Muscle of leg (tissue), 11 donors: ENCODE data around the gene FMNL2. TPM values are rescaled to one million over a fixed set of nuclear protein-coding genes. Genes with fewer than 3 reads are reported as not detected.
A peak's percentile ranks its signal among the peaks of the same experiment; 100 is the strongest.

Experiments
- DNase-seq: peaks from one replicate; pipeline ENCODE4 v3.0.0; 2013
- H3K27ac ChIP-seq: one replicate; pipeline ENCODE4 v1.5.1; 2013; ENCODE audit warnings: mild to moderate bottlenecking, low read length, control low read depth
- H3K27me3 ChIP-seq: one replicate; pipeline ENCODE4 v1.6.1; 2013; ENCODE audit warnings: low read length; ENCODE audit not compliant: control insufficient read depth, insufficient read depth
- H3K36me3 ChIP-seq: one replicate; pipeline ENCODE4 v1.6.1; 2013; ENCODE audit warnings: low read length; ENCODE audit not compliant: control insufficient read depth, insufficient read depth
- H3K4me1 ChIP-seq: one replicate; pipeline ENCODE4 v1.6.1; 2013; ENCODE audit warnings: low read length; ENCODE audit not compliant: control insufficient read depth, insufficient read depth
- H3K4me3 ChIP-seq: one replicate; pipeline ENCODE4 v1.5.1; 2013; ENCODE audit warnings: low read length, control low read depth
- H3K9me3 ChIP-seq: replicated peaks from 2 replicates; pipeline ENCODE4 v1.6.1; 2013; ENCODE audit warnings: low read depth, low read length; ENCODE audit not compliant: control insufficient read depth
- WGBS: methylation state at CpG from one replicate; pipeline ENCODE4 v1.1.5; 2013; ENCODE audit warnings: missing lambda C conversion rate; ENCODE audit not compliant: insufficient coverage; 5-methylcytosine and 5-hydroxymethylcytosine counted together
- polyA plus RNA-seq, 8 donors: library from polyadenylated mRNA; unstranded; fragments of 120-200 nt; gene quantifications; one replicate each; pipeline versions ENCODE4 v1.2.1 to v1.2.3, GENCODE V29; 2013; ENCODE audit warnings: inconsistent platforms in 1 of 8, low replicate concordance in 1 of 8; ENCODE audit not compliant: insufficient read length in 8 of 8, insufficient read depth in 1 of 8
- total RNA-seq: library from RNA; stranded (reverse); fragments of 120-200 nt; gene quantifications from one replicate; pipeline ENCODE4 v1.2.4, GENCODE V29; 2013

FMNL2 gene
- total and polyA plus RNA-seq, 9 donors, result 21.5 to 36.1 (median 24.1) TPM

DNA sequence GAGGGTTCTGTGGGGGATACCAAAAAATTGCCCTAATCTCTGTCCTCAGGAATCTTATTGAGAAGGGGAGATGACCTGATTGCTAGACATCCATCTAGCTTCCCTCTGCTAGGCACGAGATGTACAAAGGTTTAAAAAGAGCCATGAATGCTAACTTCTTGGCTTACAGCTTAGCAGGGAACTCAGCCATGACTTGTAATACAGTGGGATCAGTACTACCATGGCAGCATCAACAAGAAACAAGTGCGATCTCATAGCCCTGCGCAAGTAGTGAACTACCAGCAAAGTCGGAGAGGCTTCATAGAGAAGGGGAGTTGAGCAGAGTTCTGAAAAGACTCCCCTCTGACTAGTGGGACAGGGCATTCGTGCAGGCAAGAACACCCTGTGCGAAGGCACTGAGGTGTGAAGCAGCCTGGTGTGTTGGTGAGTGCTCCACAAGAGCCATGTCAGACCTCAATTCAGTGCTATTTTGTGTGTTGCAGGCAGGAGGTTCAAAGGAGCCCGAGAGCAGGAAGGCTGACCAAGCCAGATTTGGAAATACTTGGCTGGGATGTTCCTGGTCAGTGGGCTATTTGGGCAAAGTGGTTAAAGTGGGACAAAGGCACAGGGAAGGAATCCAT is 130.0 kb downstream of the FMNL2 start:
- 81% methylated on average over 7 of the region's 7 CpGs for WGBS
- Histone ChIP-seq H3K27me3 (no peaks in the 10 kb centered on the region), H3K4me1 (peaks cover 35% of the 10 kb centered on the region), H3K4me3 (no peak overlapping the region), H3K27ac (no peak overlapping the region), H3K36me3 (no peaks in the 10 kb centered on the region), H3K9me3 (no peaks in the 10 kb centered on the region)
- DNase-seq, result peak; percentile 73

- Histone ChIP-seq H3K27ac (no peak overlapping the region), H3K36me3 (no peaks in the 10 kb centered on the region), H3K4me1 (peaks cover 35% of the 10 kb centered on the region), H3K9me3 (no peaks in the 10 kb centered on the region), H3K27me3 (no peaks in the 10 kb centered on the region), H3K4me3 (no peak overlapping the region)
- WGBS, result no CpG with 5 or more reads among the region's 3 CpGs
- DNase-seq, result peak; percentile 47
Observed at GRCh38 chr2:152465541-152465940, 130.6 kb downstream of the FMNL2 start.

DNA sequence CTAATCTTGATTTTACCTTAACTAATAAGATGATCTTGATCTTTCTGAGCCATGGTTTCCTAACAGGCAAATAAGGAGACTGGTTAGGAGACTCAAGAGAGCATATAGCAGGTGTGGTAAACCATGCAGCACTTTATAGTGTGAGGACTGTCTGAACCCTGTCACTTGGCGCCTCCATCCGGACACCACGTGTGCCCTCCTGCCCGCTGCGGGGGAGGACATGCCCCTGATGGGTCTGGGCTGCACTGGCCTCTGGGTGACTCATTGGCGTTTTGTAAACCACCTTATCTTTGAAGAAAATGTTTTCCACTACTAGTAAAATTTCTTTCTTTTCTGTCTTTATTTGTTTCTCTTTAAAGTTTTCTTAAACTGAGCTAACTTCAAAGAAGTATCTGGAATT is 131.1 kb downstream of the FMNL2 start:
- no peak overlapping the region for H3K4me3 ChIP-seq
- H3K27me3 ChIP-seq, result no peaks in the 10 kb centered on the region
- H3K9me3 ChIP-seq, result no peaks in the 10 kb centered on the region
- H3K27ac ChIP-seq, result no peak overlapping the region
- no peak for DNase-seq
- peaks cover 35% of the 10 kb centered on the region for H3K4me1 ChIP-seq
- no CpG with 5 or more reads among the region's 6 CpGs for WGBS
- no peaks in the 10 kb centered on the region for H3K36me3 ChIP-seq

DNA sequence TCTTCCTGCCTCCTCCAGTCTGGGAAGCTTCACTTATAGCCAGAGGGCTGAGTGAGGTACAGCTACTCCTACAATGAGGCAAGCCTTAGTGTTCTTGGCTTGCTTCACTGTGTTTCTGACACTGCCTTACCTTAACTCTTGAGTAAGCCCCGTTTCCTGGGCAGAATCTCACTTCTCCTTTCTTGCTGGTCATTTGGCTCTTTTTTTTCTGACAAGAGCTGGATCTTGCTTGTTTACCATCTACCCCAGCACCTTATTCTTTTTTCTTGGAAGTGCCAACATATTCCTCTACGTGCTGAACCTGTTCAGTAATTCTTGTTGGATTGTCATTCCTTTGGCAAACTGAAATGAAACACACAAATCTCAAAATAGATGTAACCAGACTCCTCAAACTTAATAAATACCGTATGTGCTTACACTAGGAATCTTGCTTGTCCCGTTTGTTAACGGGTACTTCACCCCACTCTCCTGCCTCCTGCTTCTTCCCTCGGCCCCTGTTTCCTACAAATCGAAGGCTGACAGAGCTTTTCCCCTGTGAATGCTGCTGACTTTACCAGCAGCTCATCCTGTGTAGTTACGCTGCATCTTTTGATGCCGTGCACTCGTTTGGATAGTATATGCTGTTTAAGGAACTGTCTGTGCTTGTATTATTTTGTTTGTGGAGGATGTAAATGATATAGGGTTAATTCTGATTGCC is 132.2 kb downstream of the FMNL2 start:
- whole genome bisulfite sequencing, result 15% methylated on average over 5 of the region's 10 CpGs
- DNase-seq, result peak; percentile 86
- H3K4me3 ChIP-seq, result no peak overlapping the region
- peak overlapping the region; percentile 60 for H3K27ac ChIP-seq
- H3K36me3 ChIP-seq, result no peaks in the 10 kb centered on the region
- H3K4me1 ChIP-seq, result peaks cover 42% of the 10 kb centered on the region
- no peaks in the 10 kb centered on the region for H3K9me3 ChIP-seq
- no peaks in the 10 kb centered on the region for H3K27me3 ChIP-seq

DNA sequence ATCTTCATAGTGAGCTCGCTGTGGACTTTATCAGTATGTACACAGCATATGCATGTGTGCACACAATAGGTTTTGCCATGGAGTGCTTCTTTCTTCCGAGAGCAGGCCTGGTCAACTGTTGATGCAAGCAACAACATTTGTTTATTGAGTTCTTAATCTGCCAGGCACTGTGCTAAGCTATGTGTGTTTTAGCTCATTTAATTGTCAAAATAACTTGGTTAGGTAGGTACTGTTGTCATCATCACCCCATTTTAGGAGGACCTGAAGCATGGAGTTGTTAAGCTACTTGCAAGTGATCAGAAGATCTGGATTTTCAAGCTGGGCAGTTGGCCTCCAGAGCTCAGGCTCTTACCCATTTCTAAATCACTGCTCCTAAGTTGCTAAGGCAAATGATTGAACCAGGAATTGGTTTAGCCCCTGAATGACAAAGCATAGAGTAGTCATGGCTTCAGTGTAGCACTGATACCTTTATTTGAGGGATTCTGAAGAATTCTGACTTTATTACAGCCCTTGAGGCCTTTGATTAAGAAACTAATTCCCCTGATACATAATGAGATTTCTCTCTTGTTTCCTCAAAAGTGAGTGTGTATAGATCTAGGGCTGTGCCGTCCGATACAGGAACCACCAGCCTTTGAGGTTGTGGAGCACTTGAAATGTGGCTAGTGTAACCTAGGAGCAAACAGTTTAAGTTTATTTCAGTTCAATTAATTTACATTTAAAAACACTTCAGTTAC is 132.9 kb downstream of the FMNL2 start:
- H3K4me3 ChIP-seq, result no peak overlapping the region
- no peaks in the 10 kb centered on the region for H3K36me3 ChIP-seq
- H3K9me3 ChIP-seq, result no peaks in the 10 kb centered on the region
- no CpG with 5 or more reads among the region's 4 CpGs for WGBS
- DNase-seq, result no peak
- H3K27me3 ChIP-seq, result no peaks in the 10 kb centered on the region
- no peak overlapping the region for H3K27ac ChIP-seq
- H3K4me1 ChIP-seq, result peaks cover 42% of the 10 kb centered on the region

GRCh38 chr2:152468899-152469692 is 134.1 kb downstream of the FMNL2 start:
- no peaks in the 10 kb centered on the region for H3K27me3 ChIP-seq
- H3K36me3 ChIP-seq, result no peaks in the 10 kb centered on the region
- H3K4me1 ChIP-seq, result peaks cover 42% of the 10 kb centered on the region
- no peaks in the 10 kb centered on the region for H3K9me3 ChIP-seq
- WGBS, result 25% methylated on average over 4 of the region's 8 CpGs
- H3K27ac ChIP-seq, result peak overlapping the region; percentile 8
- DNase-seq, result peak; percentile 52
- no peak overlapping the region for H3K4me3 ChIP-seq

- Histone ChIP-seq H3K36me3 (no peaks in the 10 kb centered on the region), H3K27ac (no peak overlapping the region), H3K27me3 (no peaks in the 10 kb centered on the region), H3K4me1 (peaks cover 26% of the 10 kb centered on the region), H3K4me3 (no peak overlapping the region), H3K9me3 (no peaks in the 10 kb centered on the region)
- WGBS, result 61% methylated on average over 4 of the region's 12 CpGs
- DNase-seq, result peak; percentile 34
Observed at GRCh38 chr2:152470861-152471854, 136.2 kb downstream of the FMNL2 start.

DNA sequence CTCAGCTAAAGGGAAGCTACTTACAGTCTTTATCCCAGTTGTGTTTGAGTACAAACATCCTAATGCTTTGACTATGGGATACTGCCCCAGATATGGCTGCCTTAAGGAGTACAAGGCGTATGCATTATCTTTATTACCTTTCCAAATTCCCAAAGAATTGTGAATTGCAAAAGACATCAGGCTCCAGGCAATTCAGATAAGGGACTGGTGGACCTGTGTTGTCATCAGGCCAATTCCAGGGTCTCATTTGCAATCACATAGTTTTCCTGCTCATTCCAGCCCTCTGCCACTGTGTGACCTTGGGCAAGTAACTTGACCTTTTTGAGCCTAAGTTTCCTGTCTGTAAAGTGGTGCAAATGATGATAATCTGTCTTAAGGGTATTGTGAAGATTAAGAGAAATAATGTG is 137.5 kb downstream of the FMNL2 start:
- Histone ChIP-seq H3K9me3 (no peaks in the 10 kb centered on the region), H3K27me3 (no peaks in the 10 kb centered on the region), H3K36me3 (no peaks in the 10 kb centered on the region), H3K27ac (no peak overlapping the region), H3K4me3 (no peak overlapping the region), H3K4me1 (peaks cover 17% of the 10 kb centered on the region)
- DNase-seq, result no peak
- no CpG with 5 or more reads among the region's 1 CpG for WGBS

GRCh38 chr2:152473151-152473857 is 138.3 kb downstream of the FMNL2 start:
- Histone ChIP-seq H3K27ac (no peak overlapping the region), H3K4me1 (peaks cover 12% of the 10 kb centered on the region), H3K27me3 (no peaks in the 10 kb centered on the region), H3K36me3 (no peaks in the 10 kb centered on the region), H3K9me3 (no peaks in the 10 kb centered on the region), H3K4me3 (no peak overlapping the region)
- no CpG with 5 or more reads among the region's 1 CpG for WGBS
- no peak for DNase-seq
